Measurements from ENCODE around the gene SNTN.

DNA sequence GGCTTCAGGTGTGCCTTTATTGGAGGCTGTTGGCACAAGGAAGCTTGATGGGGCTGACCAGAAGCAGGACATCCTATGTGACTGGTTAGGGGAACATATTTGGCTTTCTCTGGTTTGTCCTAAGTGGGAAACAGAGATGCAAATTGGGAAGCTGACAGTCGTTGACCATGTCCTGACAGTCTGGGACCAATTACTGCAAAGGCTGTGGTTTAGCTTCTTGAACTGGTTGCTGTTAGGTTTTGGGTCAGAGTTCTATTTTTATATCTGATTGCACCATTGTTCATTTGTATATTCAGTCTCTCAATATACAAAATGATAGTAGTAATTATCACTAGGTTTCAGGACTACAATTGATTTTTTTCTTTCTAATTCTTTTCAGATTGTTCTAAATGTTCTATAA lies 36.8 kb downstream of the SNTN start:
- TF ChIP-seq TEAD4 (IDR thresholded peaks at IDR 0.05) = no peak
- TF ChIP-seq YY1 (IDR thresholded peaks at IDR 0.05; ENCODE audit: low read depth) = no peak
- no peak for TF ChIP-seq CEBPB (IDR thresholded peaks at IDR 0.05)
- no peak for TF ChIP-seq FOXM1 (IDR thresholded peaks at IDR 0.05; ENCODE audit: borderline replicate concordance, low read depth)
- TF ChIP-seq ZBTB7A (IDR thresholded peaks at IDR 0.05; ENCODE audit: low read depth) = no peak
- TF ChIP-seq TAF1 (IDR thresholded peaks at IDR 0.05; ENCODE audit: low read depth) = no peak
- TF ChIP-seq, protein P1, sequence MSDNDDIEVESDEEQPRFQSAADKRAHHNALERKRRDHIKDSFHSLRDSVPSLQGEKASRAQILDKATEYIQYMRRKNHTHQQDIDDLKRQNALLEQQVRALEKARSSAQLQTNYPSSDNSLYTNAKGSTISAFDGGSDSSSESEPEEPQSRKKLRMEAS (IDR thresholded peaks at IDR 0.05) = no peak
- TF ChIP-seq, protein P2, sequence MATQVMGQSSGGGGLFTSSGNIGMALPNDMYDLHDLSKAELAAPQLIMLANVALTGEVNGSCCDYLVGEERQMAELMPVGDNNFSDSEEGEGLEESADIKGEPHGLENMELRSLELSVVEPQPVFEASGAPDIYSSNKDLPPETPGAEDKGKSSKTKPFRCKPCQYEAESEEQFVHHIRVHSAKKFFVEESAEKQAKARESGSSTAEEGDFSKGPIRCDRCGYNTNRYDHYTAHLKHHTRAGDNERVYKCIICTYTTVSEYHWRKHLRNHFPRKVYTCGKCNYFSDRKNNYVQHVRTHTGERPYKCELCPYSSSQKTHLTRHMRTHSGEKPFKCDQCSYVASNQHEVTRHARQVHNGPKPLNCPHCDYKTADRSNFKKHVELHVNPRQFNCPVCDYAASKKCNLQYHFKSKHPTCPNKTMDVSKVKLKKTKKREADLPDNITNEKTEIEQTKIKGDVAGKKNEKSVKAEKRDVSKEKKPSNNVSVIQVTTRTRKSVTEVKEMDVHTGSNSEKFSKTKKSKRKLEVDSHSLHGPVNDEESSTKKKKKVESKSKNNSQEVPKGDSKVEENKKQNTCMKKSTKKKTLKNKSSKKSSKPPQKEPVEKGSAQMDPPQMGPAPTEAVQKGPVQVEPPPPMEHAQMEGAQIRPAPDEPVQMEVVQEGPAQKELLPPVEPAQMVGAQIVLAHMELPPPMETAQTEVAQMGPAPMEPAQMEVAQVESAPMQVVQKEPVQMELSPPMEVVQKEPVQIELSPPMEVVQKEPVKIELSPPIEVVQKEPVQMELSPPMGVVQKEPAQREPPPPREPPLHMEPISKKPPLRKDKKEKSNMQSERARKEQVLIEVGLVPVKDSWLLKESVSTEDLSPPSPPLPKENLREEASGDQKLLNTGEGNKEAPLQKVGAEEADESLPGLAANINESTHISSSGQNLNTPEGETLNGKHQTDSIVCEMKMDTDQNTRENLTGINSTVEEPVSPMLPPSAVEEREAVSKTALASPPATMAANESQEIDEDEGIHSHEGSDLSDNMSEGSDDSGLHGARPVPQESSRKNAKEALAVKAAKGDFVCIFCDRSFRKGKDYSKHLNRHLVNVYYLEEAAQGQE (IDR thresholded peaks at IDR 0.05; ENCODE audit: low read depth) = no peak
- no peak for TF ChIP-seq CREB1 (IDR thresholded peaks at IDR 0.05; ENCODE audit: low read depth)
- TF ChIP-seq NFIC (IDR thresholded peaks at IDR 0.05) = no peak
